Measurements from ENCODE around the gene PSME3IP1. TPM values are rescaled to one million over a fixed set of nuclear protein-coding genes. Genes with fewer than 3 reads are reported as not detected.

The PSME3IP1 gene
- total and polyA plus RNA-seq, 2 experiments from 2014 or later: 78.0 to 105 TPM

GRCh38 chr16:57125969-57126368, 59.9 kb downstream of the PSME3IP1 start (continued):
- TF ChIP-seq REST (IDR thresholded peaks at IDR 0.05; ENCODE audit: unreplicated experiment): no peak
- TF ChIP-seq CTCF (conservative IDR thresholded peaks at IDR 0.05; ENCODE audit: low read depth in 2 of 2): no peak
- TF ChIP-seq EZH2phosphoT487 (IDR thresholded peaks at IDR 0.05; ENCODE audit: unreplicated experiment): no peak
- TF ChIP-seq CREB1 (CRISPR knock-in tag; IDR thresholded peaks at IDR 0.05; ENCODE audit: low read depth): no peak

GRCh38 chr16:57125376-57125775, 60.5 kb downstream of the PSME3IP1 start:
- no peak for ATAC-seq

GRCh38 chr16:57123974-57124674, 61.7 kb downstream of the PSME3IP1 start:
- Histone ChIP-seq H3K4me1 (ENCODE audit: insufficient read depth) (no peaks in the 10 kb centered on the region), H3K9me2 (ENCODE audit: insufficient read depth) (no peaks in the 10 kb centered on the region), H3K4me2 (no peak overlapping the region), H3K36me3 (ENCODE audit: insufficient read depth) (no peaks in the 10 kb centered on the region), H3F3A (replicated peaks; ENCODE audit: low read depth) (no peaks in the 10 kb centered on the region), H3K27me3 (ENCODE audit: insufficient read depth) (no peaks in the 10 kb centered on the region), H2AFZ (no peak overlapping the region), H4K20me1 (replicated peaks; ENCODE audit: insufficient read depth) (no peaks in the 10 kb centered on the region), H3K79me2 (replicated peaks; ENCODE audit: insufficient read depth) (no peaks in the 10 kb centered on the region), H3K27ac (ENCODE audit: low read depth) (no peak overlapping the region), H3K4me3 (no peak overlapping the region)
- Mint-ChIP-seq H3K27ac (no peak overlapping the region; the same call in 1 of the 2 replicates), H3K27me3 (ENCODE audit: insufficient read depth, low read depth, poor library complexity) (peaks cover 12% of the 10 kb centered on the region), H3K36me3 (ENCODE audit: low read depth) (no peaks in the 10 kb centered on the region; the same call in 2 of the 3 replicates), H3K4me1 (no peaks in the 10 kb centered on the region; the same call in 2 of the 3 replicates), H3K9me3 (no peaks in the 10 kb centered on the region), H3K4me3 (no peak overlapping the region)
- TF ChIP-seq REST (IDR thresholded peaks at IDR 0.05; ENCODE audit: unreplicated experiment) (no peak), ZNF331 (CRISPR knock-in tag; IDR thresholded peaks at IDR 0.05; ENCODE audit: low read depth) (no peak), CREB1 (CRISPR knock-in tag; IDR thresholded peaks at IDR 0.05; ENCODE audit: low read depth) (no peak), STAT1 (IDR thresholded peaks at IDR 0.05; ENCODE audit: unreplicated experiment) (no peak), EZH2phosphoT487 (IDR thresholded peaks at IDR 0.05; ENCODE audit: unreplicated experiment) (no peak), NANOG (IDR thresholded peaks at IDR 0.05; ENCODE audit: borderline replicate concordance) (no peak), JUNB (IDR thresholded peaks at IDR 0.05; ENCODE audit: unreplicated experiment) (no peak), CTCF (conservative IDR thresholded peaks at IDR 0.05; ENCODE audit: low read depth in 2 of 2) (no peak)
- ATAC-seq (no peak), DNase-seq (ENCODE audit: low spot score) (no peak)

More at GRCh38 chr16:57125376-57125775, 60.5 kb downstream of the PSME3IP1 start:
- Histone ChIP-seq H3K4me3 (no peak overlapping the region), H3F3A (replicated peaks; ENCODE audit: low read depth) (no peaks in the 10 kb centered on the region), H3K79me2 (replicated peaks; ENCODE audit: insufficient read depth) (no peaks in the 10 kb centered on the region), H3K4me2 (no peak overlapping the region), H2AFZ (no peak overlapping the region), H4K20me1 (replicated peaks; ENCODE audit: insufficient read depth) (no peaks in the 10 kb centered on the region), H3K27me3 (ENCODE audit: insufficient read depth) (no peaks in the 10 kb centered on the region), H3K27ac (ENCODE audit: low read depth) (no peak overlapping the region), H3K4me1 (ENCODE audit: insufficient read depth) (no peaks in the 10 kb centered on the region), H3K9me2 (ENCODE audit: insufficient read depth) (no peaks in the 10 kb centered on the region), H3K36me3 (ENCODE audit: insufficient read depth) (no peaks in the 10 kb centered on the region)
- Mint-ChIP-seq H3K4me1 (no peaks in the 10 kb centered on the region; the same call in 2 of the 3 replicates), H3K27ac (no peak overlapping the region), H3K27me3 (ENCODE audit: insufficient read depth, low read depth, poor library complexity) (peaks cover 12% of the 10 kb centered on the region), H3K9me3 (no peaks in the 10 kb centered on the region), H3K4me3 (no peak overlapping the region), H3K36me3 (ENCODE audit: low read depth) (no peaks in the 10 kb centered on the region; the same call in 2 of the 3 replicates)
- no peak for DNase-seq (ENCODE audit: low spot score)
- TF ChIP-seq EZH2phosphoT487 (IDR thresholded peaks at IDR 0.05; ENCODE audit: unreplicated experiment) (no peak), EZH2 (IDR thresholded peaks at IDR 0.05; ENCODE audit: low read depth, unreplicated experiment) (no peak)

Measured in GM23338 (cell line).